Activated CD4-positive, CD25-positive, alpha-beta regulatory T cell (primary cell): ENCODE data around the gene CCM2.

Experiments used
- DNase-seq, 4 experiments: peaks; one replicate each; lab custom pipeline; 2025; lab: John Stamatoyannopoulos, UW

The CCM2 gene

DNA sequence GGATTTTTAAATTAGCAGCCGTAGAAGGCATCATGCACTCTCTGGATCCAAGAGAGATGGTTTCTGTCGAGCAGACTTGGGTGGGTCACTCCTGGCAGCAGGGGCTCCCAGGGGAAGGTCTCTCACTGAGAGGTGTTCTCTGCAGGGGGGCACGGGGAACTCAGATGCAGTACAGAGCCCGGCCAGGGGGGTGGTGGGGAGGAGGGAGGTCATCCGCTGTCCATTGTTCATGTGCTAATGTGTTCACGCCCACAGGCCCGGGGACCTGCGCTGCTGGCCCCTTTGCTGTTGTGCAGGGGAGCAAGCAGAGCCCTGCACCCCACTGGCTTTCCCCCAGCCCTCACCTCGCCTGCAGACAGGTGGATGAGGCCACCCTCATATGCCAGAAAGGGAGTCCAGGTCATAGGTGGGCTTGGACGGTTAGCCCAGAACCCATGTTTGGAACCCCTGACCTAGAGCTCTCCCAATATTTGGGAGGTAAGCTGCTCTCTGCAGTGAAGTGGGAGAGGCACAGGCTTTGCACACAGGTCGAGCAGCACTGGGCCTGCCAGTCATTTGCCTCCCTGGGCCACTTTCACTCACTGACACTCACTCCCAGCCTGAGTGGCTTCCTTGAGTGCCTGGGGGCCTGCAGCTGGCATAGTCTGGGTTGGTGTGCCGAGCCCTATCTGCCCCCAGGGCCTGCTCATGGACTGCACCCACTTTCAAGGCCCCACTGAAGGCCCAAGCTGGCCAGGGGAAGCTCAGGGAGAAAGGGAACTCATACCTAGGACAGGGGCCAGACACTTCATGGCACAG lies 124.1 kb downstream of the CCM2 start:
- DNase-seq: no peak

DNA sequence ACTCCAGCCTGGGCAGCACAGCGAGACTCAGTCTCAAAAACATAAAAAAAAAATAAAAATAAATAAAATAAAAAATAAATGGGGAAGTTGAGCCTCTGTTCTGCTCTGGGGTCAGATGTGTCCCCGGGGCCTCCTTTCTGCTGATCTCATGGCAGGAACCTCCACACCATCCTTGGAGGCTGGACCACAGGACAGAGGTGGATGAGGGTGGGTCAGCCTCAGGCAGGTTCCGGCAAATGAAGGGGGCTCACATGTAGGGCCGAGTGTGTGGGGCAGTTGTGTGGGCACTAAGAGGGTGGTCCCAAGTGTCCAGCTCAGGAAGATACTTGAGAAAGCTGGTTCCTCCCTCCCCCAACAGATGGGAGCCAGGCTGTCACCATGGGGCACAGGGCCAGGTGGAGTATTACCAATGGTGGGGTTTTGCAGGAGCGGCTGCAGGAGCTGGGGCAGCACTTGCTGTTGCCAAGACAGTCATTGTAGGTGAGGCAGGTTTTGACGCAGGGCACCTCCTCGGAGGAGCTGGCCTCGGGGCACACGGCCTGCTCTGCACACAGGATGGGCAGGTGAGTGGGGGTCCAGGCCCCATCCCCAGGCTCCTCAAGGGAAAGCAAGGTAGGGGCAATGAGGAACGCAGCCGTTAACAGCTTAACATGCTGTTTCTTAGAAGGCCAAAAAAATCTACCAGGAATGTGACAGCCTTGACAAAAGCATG lies 125.3 kb downstream of the CCM2 start:
- DNase-seq: no peak
